A549 treated with Mapracorat at 1 μM for 4 hours (cell line): ENCODE results near the gene ZNF569. TPM values are rescaled to one million over a fixed set of nuclear protein-coding genes. Genes with fewer than 3 reads are reported as not detected.

ENCODE experiments used
- total RNA-seq: library from RNA; stranded (reverse); fragments of 200-300 nt; extraction: Qiagen RNA extraction; gene quantifications from 5 replicates; pipeline ENCODE4 v1.2.3, GENCODE V29; 2022

The ZNF569 gene
- total RNA-seq = 3.9 to 5.7 TPM (median 5.1 TPM) in 5 replicates

GRCh38 chr19:37466798-37467607, at the start of gene ZNF569:
TSS of gene ZNF569 (minus strand) at chr19:37467444. CDS start at chr19:37444921, 22,523 bp downstream.

GRCh38 chr19:37506387-37507166, 39.3 kb upstream of the ZNF569 start, which contains the start of gene ZNF793:
TSS of gene ZNF793 (plus strand) at chr19:37506939. CDS start at chr19:37523440, 16,501 bp downstream.

DNA sequence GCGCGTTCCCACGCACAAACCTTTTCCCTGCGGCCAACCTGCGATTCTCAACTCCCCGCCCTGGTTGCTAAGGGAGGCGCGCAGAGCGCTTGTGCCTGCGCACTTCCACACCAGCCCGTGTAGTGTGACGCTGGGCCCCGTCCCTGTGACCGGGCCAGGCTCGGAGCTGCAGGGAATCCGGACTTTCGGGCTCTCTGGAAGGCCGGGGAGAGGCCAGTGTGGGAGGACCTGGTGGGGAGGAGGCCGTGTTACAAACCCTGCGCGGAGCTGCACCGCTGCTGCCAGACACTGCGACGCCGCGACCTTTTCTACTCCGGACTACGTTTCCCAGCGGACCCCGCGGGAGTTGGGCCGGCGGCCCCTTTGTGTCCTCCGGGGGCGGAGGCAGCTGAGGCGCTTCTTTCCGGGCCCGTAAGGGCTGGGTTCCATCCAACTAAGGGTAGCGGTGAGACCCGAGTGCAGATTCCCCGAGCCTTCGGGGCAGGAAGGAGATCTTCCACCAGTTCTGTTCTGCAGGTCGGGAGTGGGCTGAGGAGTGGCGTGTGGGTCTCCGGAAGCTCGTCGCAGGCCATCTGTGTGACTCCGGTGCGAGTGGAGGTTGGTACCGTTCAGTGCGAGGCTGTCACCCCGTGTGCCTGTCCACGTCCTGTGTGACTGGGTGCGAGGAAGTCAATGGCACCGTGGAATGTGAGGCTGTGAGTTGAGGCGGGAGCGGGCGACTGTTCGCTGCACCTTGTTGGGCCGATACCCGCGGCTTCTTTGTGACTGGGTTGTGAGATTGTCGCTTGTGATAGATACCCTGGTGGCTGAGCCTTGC, 1.9 kb upstream of the ZNF569 start, which contains the start of gene ZNF570:
ZNF570 (plus strand) TSS at position 396 of the 817 bp plus-strand sequence. CDS start 999 bp downstream, outside the sequence.

DNA sequence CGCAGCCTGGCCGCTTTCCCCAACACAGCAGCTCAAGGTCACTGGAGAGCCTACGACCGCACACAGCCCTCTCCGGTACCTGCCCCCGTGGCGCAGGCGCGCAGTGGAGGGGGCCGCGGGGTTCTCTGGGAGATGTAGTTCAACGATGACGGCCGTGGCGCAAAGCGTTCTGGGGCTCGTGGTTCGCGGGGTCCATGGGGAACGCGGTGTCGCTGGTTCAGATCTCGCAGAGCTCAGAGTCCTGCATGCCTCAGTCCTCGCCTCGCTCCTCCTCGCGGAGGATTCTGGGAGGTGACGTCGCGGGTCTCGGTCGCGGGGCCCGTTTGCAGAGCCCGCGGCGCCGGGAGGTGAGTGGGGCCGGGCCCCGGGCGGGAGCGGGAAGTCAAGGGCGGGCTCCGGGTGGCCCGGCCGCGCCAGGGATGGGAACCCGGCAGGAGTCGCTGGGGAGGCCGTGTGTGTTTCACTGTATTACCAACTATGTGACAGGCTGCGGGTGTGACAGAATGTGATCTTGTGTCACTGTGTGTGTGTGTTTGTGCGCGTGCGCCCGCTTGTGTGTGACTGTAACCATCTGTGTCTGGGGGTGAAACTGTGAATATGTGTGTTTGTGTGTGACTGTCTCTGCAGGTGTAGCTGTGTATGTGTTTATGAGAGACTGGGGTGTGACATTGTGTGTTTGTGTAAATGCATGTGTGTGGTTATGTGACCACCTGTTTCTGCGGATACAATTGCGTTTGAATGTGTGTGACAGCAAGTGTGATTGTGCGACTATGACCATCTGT, 96.2 kb downstream of the ZNF569 start, which contains the start of gene ZNF527:
ZNF527 (plus strand) TSS at position 220 of the 782 bp plus-strand sequence. CDS start 3,100 bp downstream, outside the sequence.

Other genes starting within 250 kb of the ZNF569 start
- gene ZNF383, start 249.2 kb downstream of the ZNF569 start, total RNA-seq = 6.4 to 8.1 TPM (median 7.3 TPM) in 5 replicates
- gene ZNF527, start 96.3 kb downstream of the ZNF569 start, total RNA-seq = 2.7 to 3.6 TPM (median 2.9 TPM) in 5 replicates
- 2.3 to 4.3 TPM (median 3.5 TPM) in 5 replicates for gene ZNF570, start 1.9 kb upstream of the ZNF569 start, total RNA-seq
- gene ZNF793, start 39.5 kb upstream of the ZNF569 start, total RNA-seq = 0.10 to 0.16 TPM in 2 of 5 replicates, not detected in the others
- 0.61 to 1.6 TPM (median 0.84 TPM) in 5 replicates for gene ZNF571, start 127.3 kb upstream of the ZNF569 start, total RNA-seq
- not detected in 5 replicates for gene ZNF540, start 127.4 kb upstream of the ZNF569 start, total RNA-seq
- gene ZFP30, start 188.0 kb upstream of the ZNF569 start, total RNA-seq = 6.9 to 10.6 TPM (median 7.4 TPM) in 5 replicates